Measurements from ENCODE around the gene ELFN1.

GRCh38 chr7:1691601-1692514 lies 21.8 kb downstream of the ELFN1 start:
- TF ChIP-seq CTCF (optimal IDR thresholded peaks at IDR 0.05 in 1 of 3, IDR thresholded peaks at IDR 0.05 in 1 of 3, conservative IDR thresholded peaks at IDR 0.05 in 1 of 3; ENCODE audit: extremely low read depth in 1 of 3, insufficient read depth in 2 of 3, low read length in 3 of 3) (no peak), EZH2 (IDR thresholded peaks at IDR 0.05; ENCODE audit: low read length) (no peak)

Measured in keratinocyte (primary cell).